Stimulated activated CD4-positive, alpha-beta T cell treated with anti-CD3 and anti-CD28 coated beads, TNF-alpha, amount 100 ng/mL, for 1 hour (primary cell): ENCODE data around the gene BMERB1.

Source experiments
- DNase-seq, 3 donors: peaks; one replicate each; pipeline ENCODE4 v3.0.0-alpha.2; 2020; ENCODE audit warnings: low read depth in 3 of 3, low spot score in 1 of 3

Gene BMERB1

GRCh38 chr16:15494236-15494635, 59.8 kb downstream of the BMERB1 start:
- DNase-seq = no peak

- no peak for DNase-seq
These were observed 61.5 kb downstream of the BMERB1 start for GRCh38 chr16:15495898-15496297.

GRCh38 chr16:15498427-15499175, 64.2 kb downstream of the BMERB1 start:
- DNase-seq = no peak

- DNase-seq = no peak
These were observed 67.8 kb downstream of the BMERB1 start for GRCh38 chr16:15502041-15502725.

GRCh38 chr16:15506441-15506840, 72.1 kb downstream of the BMERB1 start:
- no peak for DNase-seq

GRCh38 chr16:15507301-15507958, 73.0 kb downstream of the BMERB1 start:
- no peak for DNase-seq

- DNase-seq = no peak
These were observed 73.7 kb downstream of the BMERB1 start for GRCh38 chr16:15507959-15508627.

GRCh38 chr16:15509051-15509592, 74.7 kb downstream of the BMERB1 start:
- DNase-seq = no peak

- DNase-seq = no peak
These were observed 75.5 kb downstream of the BMERB1 start for GRCh38 chr16:15509593-15510535.

GRCh38 chr16:15510992-15511391, 76.6 kb downstream of the BMERB1 start:
- no peak for DNase-seq

GRCh38 chr16:15511759-15512487, 77.5 kb downstream of the BMERB1 start:
- no peak for DNase-seq

- DNase-seq = no peak
These were observed 78.8 kb downstream of the BMERB1 start for GRCh38 chr16:15513156-15513555.

GRCh38 chr16:15515992-15516391, 81.6 kb downstream of the BMERB1 start:
- no peak for DNase-seq

- DNase-seq = no peak
These were observed 82.2 kb downstream of the BMERB1 start for GRCh38 chr16:15516609-15517008.

GRCh38 chr16:15517743-15518377, 83.5 kb downstream of the BMERB1 start:
- DNase-seq = no peak

- no peak for DNase-seq
These were observed 84.3 kb downstream of the BMERB1 start for GRCh38 chr16:15518381-15519351.

- DNase-seq = no peak
These were observed 85.4 kb downstream of the BMERB1 start for GRCh38 chr16:15519790-15520189.

GRCh38 chr16:15521390-15521757, 87.0 kb downstream of the BMERB1 start:
- no peak for DNase-seq
